HT1080 (cell line): ENCODE results near the gene UNC5B. TPM values are rescaled to one million over a fixed set of nuclear protein-coding genes. Genes with fewer than 3 reads are reported as not detected.

ENCODE experiments used
- DNase-seq: peaks from one replicate; pipeline ENCODE4 v3.0.0-alpha.2; 2015; ENCODE audit warnings: low read depth
- total RNA-seq: library from RNA; depleted of rRNA; stranded (reverse); fragments of >200 nt; shearing (Covaris generic); gene quantifications from 2 replicates; pipeline ENCODE4 v1.2.3, GENCODE V29; 2014; rRNA removed

UNC5B gene
- total RNA-seq, 1 experiment from 2014 or later, result 2.9 TPM

DNA sequence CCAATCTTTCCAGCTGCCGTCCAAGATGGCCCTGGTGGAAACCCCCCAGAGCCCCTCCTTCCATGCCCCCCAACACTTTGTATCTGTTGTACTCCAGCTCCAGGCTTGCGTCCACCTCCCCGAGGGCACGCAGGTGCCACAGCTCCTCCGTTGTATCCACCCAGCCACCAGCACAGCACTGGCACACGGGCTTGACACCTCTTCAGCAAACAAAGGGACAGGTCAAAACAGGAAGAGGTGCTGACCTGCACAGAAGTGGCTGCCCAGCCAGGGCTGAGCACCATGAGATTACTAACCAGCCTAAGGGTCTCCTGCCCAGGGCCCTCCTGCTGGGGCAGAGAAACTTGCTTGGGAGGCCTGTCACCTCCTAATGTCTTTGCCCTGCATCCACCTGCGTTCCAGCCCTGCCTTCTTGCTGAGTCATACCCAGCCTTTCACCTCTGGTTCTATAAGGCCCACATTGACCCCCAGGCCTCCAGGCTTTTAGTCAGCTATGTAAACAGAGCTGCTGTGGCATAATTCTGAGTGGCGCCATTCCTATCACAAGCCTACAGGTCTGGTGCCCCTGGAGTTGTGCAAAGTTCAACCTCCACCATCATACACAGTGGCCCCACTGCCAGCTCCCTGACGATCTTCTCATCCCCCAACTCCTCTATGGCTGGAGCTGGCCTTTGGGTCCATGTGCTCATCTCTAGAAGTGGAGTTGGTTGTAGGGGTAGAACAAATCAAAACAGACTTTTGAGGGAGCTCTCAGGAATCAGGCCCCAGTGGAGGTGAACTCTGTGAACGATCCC, 127.6 kb downstream of the UNC5B start:
- peak; percentile 58 for DNase-seq

DNA sequence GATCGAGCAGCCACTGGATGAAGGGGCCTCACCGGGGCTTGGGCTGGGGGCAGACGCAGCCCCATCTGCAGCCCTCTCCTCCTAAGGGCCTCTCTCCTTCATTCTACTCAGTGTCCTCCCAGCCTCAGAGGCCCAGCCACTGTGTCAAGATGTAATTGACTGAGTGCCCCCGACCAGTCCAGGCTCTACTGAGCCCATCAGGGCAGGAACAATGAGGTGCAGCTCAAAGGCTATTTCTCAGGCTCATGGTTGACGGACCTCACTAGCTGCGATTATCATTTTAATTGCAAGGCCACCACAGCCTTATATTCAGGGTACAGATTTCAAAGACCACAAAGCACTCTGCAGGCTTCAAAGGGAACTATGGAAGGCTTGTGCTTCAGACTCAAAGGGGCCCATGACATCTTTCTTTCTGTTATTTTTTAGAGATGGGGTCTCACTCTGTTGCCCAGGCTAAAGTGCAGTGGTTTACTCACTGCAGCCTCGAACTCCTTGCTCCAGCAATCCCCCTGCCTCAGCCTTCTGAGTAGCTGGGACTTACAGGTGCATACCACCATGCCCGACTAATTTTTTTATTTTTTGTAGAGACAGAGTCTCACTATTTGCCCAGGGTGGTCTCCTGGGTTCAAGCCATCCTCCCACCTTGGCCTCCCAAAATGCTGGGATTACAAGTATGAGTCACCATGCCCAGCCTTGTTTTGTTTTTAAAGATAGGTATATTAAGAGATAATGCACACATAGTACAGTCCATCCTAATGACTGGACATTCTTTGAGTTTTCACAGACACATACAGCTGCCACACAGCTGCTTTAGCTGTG, 130.4 kb downstream of the UNC5B start:
- DNase-seq, result no peak

- DNase-seq, result no peak
Observed at GRCh38 chr10:71343392-71343773, 131.0 kb downstream of the UNC5B start.

DNA sequence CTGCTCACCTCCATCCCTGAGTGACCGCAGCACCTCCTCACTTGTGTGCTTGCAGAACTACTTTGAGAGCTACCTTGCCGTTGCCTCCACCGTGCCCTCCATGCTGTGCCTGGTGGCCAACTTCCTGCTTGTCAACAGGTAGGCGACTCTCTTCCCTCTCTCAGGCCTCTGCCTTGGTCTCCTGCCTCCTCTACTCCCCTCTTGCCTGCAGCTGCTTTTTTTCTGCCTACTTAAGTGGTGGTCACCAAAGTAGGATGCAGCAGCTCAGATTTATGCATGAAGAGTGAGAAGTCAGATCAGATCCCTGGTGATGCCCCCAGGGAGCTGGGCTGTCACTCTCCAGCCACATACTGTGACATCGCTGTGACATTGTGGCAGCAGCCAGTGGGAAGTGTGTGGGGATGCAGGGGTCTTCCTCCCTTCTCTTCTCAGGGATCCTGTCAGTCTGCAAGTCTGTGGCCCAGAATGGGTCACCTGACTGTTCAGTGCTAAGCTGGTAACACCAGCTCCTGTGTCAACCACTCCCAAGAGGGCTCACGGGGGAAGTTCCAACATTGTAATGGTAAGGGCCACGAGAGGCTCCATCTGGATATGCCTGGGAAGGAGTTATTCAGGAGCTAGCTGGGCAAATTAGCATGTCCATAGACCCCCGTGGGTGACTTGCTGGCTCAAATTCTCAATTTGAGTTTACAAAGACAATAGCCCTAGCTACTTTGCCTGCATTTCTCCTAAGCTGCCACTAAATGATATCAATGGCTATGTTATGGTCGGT, 132.0 kb downstream of the UNC5B start:
- no peak for DNase-seq

- no peak for DNase-seq
Observed at GRCh38 chr10:71344993-71345480, 132.7 kb downstream of the UNC5B start.

- no peak for DNase-seq
Observed at GRCh38 chr10:71345694-71346093, 133.3 kb downstream of the UNC5B start.

DNA sequence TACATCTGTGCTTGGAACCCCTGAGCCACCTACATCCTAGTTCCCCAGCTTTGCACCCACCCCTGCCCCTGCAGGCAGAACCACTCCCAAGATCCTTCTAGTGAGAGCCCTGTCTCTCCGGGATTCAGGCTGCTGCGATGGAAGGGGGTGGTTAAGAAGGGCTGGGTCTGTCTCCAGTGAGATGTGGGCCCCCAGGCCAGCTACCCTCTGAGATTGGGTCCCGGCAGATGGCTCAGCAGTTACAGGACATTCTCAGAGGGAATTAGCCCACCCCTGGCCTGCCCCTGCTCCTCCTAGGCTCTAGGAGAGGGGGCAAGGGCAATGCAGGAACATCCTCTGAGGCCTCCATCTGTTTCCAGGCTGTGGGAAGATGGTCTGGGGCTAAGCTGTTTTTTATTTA, 134.4 kb downstream of the UNC5B start:
- DNase-seq, result no peak

GRCh38 chr10:71347587-71348395, 135.4 kb downstream of the UNC5B start:
- no peak for DNase-seq

DNA sequence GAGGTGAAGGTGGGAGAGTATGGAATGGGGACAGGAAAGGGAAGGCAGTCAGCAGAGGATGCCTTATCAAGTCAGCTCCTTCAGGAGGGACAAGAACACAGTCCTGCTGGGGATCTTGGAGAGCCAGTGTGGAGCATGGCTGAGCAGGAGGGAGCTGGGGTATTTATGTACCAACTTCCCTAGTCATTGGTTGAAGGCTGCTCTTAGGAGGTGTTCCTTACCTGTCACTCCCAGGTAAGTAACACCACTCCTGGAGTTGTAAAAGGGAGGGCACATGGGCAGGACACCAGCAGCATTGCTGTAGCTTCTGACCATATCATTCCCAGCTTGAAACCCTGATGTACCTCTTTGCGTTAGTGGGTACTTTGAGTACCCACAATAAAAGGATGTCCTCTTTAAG, 136.5 kb downstream of the UNC5B start:
- no peak for DNase-seq

GRCh38 chr10:71349406-71349805, 137.0 kb downstream of the UNC5B start:
- DNase-seq, result peak; percentile 46

DNA sequence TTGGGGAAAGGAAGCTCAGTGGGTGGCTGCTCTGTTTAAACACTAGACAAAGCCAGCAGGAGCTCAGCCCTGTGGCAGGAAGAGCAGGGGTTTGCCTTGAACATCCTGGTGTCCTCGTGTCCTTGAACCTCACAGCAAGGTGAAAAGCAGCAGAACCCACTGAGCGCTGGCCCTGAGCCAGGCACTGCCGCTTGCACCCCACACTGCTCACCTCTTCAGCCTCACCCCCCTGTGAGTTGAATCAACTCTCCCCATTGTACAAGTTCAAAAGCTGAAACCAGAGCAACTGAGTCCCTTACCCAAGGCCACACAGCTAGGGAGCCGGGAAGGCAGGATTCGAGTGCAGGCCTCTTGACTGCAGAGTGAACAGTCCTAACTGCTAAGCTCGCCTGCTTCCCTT, 138.7 kb downstream of the UNC5B start:
- no peak for DNase-seq

DNA sequence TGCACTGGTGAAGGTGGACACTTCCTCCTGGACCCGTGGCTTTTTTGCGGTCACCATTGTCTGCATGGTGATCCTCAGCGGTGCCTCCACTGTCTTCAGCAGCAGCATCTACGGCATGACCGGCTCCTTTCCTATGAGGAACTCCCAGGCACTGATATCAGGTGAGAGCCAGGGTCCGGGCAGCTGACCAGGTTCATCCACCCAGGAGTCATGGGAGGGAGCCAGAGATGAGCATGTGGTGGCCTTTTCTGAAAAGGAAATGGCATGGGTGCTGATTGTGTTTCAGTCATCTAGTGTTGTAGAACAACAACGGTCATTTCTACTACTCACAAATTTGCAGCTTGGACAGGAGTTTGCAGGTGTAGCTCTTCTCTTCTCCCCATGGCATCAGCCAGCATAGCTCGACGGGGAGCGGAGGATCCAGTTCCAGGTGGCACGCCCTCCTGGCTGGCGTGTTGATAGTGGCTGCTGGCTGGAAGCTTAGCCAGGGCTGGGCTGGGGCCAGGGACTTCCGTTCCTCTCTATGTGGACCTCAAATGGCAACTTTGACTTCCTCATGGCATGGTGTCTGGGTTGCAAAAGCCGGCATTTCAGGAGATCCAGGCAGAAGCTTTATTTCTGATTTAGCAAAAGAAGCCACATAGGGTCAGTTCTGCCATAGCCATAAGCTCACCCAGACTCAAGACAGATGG, 139.4 kb downstream of the UNC5B start:
- DNase-seq, result no peak

Other genes with a start within 250 kb of the UNC5B start
- 1.4 and 1.6 TPM in 2 replicates for gene SLC29A3, start 106.7 kb downstream of the UNC5B start, total RNA-seq
- gene CDH23, start 184.3 kb downstream of the UNC5B start, total RNA-seq, result 0.23 TPM in 1 of 2 replicates, not detected in the other